ENCODE results near the gene AGAP2.
A peak's percentile ranks its signal among the peaks of the same experiment; 100 is the strongest.

Gene AGAP2

DNA sequence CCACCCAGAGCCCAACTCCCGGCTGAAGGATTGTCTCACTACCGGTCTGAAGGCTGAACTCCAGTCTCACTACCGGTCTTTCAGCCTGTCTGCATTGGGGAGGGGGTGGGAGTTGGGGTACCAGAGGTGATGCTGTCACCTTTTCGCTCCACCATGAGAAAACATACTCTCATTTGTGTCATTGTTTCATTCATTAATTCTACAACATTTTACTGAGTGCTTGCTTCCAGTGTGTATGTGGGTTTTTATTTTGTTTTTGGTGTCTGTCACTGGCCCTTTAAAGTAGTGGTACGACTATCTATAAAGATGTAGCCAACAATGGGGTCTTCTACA, 14.1 kb upstream of the AGAP2 start:
- no peak for DNase-seq

DNA sequence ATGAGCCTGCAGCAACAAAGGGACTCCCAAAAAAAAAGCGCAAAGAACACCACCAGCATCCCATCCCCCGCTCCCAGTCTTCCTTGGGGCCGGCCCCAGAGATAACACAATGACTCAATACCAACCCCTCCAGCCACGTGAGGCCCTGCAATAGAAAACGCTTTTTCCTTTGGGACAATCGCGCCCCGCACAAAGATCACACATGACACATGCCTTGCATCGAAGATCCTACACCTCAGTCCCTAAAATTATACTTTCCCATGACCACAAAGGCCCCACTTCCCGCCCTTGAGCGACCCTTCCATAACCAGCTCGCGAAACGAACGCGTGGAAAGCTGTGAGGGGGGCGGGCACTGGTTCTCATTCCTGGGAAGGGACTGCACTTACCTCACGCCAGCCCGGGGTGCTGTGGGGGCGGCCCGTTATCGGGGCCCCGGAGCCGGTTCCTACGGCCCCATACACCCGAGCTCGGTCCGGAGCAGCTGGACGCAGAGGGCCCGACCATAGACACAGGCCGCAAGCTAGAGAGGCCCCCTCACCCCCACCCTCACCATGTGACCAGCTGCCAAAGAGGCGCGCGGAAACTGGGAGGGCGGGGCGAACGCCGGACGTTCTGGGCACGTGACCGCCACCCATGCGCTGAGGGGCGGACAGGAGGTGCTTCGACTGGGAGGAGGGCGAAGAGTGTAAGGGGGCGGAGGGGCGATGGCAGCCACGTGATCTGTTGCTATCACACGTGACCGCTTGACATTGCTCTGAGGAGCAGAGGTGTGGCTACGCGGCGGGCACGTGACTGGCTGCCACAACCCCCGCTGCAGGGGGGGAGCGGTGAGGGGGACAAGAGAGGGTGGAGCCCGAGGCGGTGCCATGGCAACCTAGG, 13.5 kb upstream of the AGAP2 start, which contains the start of gene CDK4:
Gene CDK4, minus strand, starts transcription at position 523 of the 880 bp plus-strand sequence. CDS start 593 bp downstream, outside the sequence.
- DNase-seq = peak; percentile 99 to 100 (median 100)

- DNase-seq = peak in 1 of 3 experiments; percentile 63
These were observed 12.9 kb upstream of the AGAP2 start for GRCh38 chr12:57751432-57751787.

DNA sequence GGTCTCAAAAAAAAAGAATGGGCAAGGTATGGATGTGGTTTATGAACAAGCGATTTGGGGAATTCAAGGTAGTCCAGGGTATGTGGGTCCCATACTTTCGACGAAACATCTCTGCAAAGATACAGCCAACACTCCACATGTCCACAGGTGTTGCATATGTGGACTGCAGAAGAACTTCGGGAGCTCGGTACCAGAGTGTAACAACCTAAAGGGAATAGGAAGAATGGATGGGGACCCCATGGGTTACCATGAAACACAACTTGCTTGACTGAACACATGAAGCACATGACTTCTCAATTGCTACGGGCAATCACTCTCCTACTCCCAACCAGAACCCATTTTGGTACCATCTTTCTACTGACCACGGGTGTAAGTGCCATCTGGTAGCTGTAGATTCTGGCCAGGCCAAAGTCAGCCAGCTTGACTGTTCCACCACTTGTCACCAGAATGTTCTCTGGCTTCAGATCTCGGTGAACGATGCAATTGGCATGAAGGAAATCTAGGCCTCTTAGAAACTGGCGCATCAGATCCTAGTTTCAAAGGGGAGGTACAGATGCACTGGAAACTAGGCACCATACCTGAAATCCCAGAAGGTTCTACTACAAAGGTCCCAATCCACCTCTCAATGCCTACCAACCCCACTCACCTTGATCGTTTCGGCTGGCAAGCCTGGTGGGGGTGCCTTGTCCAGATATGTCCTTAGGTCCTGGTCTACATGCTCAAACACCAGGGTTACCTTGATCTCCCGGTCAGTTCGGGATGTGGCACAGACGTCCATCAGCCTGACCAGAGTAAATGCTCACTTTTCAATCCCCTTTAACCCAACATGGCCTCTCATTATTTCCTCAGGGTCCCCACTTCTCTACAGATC, 12.3 kb upstream of the AGAP2 start:
- DNase-seq = peak in 1 of 3 experiments; percentile 43

DNA sequence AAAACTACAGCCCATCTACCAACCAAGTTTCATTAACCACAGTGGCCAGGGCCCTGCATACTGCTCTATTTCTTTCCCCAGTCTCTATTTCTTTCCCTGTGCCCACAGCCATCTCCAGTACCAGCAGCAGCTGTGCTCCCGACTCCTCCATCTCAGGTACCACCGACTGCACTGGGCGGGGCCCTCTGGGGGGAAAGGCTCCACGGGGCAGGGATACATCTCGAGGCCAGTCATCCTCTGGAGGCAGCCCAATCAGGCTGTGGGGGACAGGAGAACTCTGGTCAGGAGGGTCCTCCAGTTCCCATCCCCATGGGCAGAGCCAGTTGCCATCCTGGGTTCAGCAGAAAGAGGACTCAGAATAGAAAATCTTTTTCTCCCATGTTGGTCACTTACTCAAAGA, 10.5 kb upstream of the AGAP2 start:
- DNase-seq = no peak

DNA sequence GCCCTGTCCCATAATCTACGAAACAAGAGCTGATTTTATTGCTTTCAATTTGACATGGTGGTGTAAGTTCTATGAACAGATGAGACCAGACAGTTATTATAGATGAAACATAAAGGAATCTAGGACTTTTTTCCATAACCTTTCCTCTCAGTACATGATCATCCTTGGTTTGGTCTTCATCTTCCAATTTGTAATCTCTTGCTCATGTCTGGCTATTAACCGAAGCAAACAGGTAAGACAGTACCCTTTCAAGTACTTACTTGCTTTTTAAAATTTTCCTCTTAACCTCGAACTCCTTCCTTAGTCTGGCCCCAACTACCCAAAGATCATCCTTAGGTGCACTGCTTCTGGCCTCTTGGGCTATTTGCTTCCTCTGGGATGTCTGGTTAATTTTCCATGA, 7.5 kb upstream of the AGAP2 start:
- DNase-seq = peak in 1 of 3 experiments; percentile 41

- DNase-seq = no peak
These were observed 6.9 kb upstream of the AGAP2 start for GRCh38 chr12:57745485-57745881.

- peak; percentile 79 to 99 (median 97) for DNase-seq
These were observed 6.4 kb upstream of the AGAP2 start, which contains the start of gene TSPAN31 for GRCh38 chr12:57744777-57745484. Gene TSPAN31 (plus strand): TSS chr12:57745039. CDS start chr12:57745155, 116 bp downstream.

DNA sequence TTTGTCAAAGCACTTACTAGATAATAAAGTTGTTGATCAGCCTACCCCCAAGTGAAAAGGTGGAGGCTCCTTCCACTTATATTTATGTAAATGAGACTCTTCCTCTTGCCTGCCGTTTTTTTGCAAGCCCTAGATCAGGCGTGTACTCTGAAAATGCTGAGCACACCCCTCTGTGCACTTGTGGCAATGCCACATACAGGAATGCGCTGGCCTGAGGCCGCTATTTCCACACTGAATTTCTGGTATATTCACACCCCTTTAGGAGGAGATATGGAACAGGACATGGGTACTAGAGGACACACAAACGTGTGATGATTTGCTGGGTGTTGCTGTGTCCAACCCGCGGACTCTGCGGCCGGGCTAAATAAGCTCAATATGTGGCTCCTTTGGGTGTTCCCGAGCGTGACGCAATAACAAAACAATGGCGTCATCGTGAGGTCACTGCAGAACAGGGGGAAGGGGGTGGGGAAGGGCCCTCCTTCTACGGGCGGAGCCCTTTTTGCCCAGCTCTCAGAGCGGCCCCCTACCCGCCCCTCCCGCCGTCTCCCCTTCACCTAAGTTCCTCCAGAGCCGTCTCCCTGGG, 5.7 kb upstream of the AGAP2 start:
- peak in 2 of 3 experiments; percentile 96 to 98 for DNase-seq

DNA sequence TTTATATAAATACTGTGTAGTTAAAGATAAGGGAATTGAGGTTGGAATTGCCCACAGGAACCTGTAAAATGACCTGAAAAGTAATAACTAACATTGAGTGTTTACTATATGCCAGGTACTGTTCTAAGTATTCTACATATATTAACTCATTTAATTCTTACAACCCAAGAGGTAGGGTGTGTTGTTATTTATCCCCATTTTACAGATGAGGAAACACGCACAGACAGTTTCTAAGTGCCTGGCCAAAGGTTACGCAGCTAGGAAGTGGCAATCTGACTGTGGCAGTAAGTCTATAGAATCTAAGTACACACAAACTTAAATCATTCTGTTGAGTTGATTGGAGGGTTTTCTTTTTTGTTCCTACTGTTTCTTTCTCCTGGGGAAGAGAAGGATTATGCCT, 5.2 kb upstream of the AGAP2 start:
- no peak for DNase-seq

DNA sequence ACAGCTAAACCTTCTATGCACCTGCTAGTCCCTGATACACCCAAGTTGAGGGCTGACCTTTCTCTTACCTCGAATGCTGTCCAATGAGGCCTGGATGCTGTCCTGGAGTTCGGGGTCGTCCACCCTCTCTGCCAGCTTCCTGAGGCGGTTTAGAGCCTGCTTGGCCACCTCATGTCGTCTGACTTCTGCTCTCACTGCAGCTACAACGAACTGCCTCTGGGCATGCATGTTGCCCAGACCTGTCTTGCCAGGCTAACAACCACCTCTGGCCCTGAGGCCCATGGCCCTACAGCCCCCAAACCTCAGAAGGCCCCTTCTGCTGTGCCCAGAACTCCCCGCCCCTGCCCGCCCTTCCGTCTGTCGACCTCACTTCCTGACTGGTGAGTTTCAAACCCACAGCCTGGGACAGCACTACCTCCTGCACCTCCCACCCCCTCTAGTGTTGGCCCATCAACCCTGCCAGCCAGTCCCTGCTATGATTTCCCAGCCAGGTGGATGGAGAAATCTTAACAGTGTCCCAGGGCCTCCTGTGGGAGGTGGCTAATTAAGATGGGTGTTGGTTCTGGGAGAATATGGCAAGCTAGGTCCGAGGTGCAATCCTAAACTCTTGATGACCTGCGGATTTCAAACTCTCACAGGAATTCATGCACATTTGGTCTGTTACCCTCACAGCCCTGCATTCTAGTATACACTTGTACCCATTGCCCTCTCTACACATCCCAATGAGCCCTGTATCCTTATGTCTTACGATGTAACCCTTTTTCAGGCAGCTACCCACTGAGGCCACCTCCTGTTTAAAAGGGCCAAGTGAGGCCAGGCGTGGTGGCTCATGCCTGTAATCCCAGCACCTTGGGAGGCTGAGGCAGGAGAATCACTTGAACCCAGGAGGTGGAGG, 3.5 kb upstream of the AGAP2 start:
- no peak for DNase-seq

DNA sequence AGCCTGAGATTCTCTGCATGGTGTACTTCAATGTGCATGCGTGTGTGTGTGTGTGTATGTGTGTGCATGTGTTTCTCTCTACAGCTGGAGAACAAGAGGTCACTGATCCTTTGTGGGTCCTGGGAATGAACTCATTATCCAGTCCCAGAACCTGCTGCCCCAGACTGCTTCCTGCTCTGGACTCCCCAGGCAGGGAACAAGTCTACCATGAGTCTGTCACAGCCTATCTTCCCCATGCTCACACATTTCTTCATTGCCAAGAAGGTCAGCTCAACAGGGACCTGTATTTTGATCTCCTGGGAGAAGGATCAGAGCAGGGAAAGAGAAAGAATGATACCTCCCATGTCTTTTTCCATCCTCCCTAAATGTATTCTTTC, 2.9 kb upstream of the AGAP2 start:
- DNase-seq = no peak

DNA sequence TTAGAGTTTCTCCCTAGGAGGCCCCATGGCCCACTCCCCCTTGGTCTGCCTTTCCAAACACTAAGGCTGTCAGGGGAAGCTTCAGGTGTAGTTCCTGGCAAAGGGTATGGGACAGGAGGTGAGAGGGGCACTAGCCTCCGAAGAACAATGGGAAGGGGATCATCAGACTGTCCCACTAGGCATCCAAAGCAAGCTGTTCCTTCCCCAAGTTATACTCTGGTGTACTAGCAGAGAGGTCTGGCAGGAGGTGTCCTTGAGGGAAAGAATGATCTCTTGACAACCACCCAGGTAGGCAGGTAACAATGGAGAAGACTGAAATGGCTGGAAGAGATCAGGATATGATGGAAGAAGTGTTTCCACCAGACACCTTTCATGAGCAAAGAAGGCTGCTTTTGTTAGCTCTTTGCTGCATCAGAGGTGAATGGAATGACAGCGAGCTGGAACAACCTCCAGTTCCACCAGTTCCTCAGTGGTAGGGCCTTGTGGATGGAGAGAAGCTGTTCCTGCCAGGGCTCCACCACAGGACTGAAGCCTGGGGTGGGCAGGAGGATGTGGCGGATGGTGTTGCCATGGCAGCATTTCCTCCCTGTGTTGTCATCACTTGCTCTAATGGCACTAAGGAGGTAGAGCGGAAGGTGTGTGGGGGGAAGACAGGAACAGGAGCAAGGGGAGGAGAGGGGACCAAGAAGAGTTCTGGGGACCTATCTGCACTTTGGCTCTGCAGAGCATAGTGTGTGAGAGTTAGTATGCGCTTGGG, 2.3 kb upstream of the AGAP2 start:
- peak in 2 of 3 experiments; percentile 37 to 66 for DNase-seq

DNA sequence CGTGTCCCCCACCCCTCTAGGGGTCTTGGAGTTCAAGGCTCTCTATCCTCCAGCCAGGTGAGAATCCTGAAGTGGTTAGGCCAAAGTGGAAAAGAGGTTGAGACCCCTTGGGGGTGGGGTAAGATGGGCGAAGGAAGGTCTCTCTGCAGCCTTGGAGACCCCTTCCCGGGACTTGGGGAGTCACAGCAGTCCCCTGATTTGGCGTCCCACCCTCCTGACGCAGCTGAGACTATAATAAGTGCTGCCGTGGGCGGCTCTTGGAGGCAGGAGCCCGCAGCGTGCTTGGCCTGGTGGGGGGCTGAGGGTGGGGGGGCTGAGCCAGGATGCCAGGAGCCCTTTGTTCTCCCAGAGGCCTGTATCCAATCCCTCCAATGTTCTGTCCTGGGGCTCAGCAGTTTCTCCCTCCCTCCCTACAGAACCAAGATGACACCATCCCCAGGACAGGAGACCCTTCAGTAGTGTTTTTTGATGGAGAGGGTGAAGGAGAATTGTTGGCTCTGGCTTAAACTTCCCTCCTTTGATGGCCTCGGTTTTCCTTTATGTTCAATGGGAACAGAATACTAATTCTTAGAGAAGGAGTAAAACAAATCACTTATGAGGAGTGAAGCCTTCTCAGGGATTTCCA, 1.5 kb upstream of the AGAP2 start:
- DNase-seq = no peak

DNA sequence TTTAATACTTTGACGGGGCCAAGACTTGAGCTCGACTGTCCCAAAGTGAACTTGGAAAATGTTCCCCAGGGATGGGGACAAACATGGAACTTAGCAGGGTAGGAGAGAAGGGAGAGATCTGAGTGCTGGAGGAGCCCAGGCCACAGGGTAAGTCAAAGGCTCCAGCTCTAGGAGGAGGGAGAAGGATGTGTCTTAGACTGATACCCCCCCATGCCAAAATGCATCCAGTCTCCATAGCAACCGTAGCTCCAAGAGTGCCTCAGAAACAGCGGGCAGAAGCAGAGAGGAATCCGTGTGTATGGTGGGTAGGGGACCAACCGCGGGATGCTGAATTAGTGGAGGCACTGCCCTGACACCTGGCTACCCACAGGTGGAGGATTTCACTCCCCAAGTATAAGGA, 845 bp upstream of the AGAP2 start:
- peak in 2 of 3 experiments; percentile 43 to 56 for DNase-seq

GRCh38 chr12:57737467-57738460, 778 bp downstream of the AGAP2 start:
- DNase-seq = peak; percentile 19 to 65 (median 61)

DNA sequence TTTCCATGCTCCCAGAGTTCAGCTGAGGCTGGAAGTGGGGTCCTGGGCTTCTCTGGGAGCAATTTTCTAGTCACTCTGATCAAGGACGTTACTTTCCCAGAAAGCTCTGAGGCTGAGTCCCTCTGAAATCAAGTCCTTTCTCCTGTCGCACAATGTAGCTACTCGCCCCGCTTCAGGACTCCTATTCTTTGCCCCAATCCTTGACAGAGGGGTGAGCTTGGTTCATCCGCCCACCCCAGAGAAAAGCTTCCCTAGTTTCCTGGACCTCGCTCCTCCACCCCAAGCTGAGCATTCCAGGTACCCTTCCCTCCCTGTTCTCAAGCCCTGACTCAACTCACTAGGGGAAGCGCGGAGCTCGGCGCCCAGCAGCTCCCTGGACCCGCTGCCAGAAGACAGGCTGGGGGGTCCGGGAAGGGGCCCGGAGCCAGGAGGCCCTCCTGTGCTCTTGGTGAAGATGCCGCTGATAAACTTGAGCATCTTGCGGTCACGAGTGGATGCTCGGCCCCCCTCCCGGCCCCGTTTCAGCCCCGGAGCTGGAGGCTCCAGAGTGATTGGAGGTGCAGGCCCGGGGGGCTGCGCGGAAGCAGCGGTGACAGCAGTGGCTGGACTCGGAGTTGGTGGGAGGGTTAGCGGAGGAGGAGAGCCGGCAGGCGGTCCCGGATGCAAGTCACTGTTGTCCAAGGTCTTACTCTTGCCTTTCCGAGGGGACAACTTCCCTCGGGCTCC, 1.6 kb downstream of the AGAP2 start:
- DNase-seq = peak in 1 of 3 experiments; percentile 48

Measured in NCI-H1417 (cell line).